Esophagus squamous epithelium (tissue), 5 donors: ENCODE results near the gene PLXNC1. TPM values are rescaled to one million over a fixed set of nuclear protein-coding genes. Genes with fewer than 3 reads are reported as not detected.

Experiments
- DNase-seq: peaks from one replicate; lab custom pipeline; 2025; lab: John Stamatoyannopoulos, UW
- H3K27ac ChIP-seq, 4 donors: fragments of 200-600 bp; sonication (generic); one replicate each; pipeline ENCODE4 v1.5.1; 2016 to 2019; ENCODE audit warnings: mild to moderate bottlenecking in 1 of 4
- H3K27me3 ChIP-seq, 4 donors: fragments of 200-600 bp; sonication (generic); 1 replicate in 3 of 4; 2 replicates in 1 of 4; pipeline versions ENCODE4 v1.5.1 to v1.6.0; 2017 to 2021; ENCODE audit warnings: antibody characterized with exemption in 1 of 4
- H3K36me3 ChIP-seq, 3 donors: fragments of 200-600 bp; sonication (generic); one replicate each; pipeline ENCODE4 v1.5.1; 2016 to 2019
- H3K4me1 ChIP-seq, 3 donors: fragments of 200-600 bp; sonication (generic); one replicate each; pipeline ENCODE4 v1.5.1; 2017 to 2019
- H3K4me3 ChIP-seq, 4 donors: fragments of 200-600 bp; sonication (generic); 1 replicate in 3 of 4; 2 replicates in 1 of 4; pipeline ENCODE4 v1.5.1; 2016 to 2019; ENCODE audit warnings: mild to moderate bottlenecking in 2 of 4, moderate library complexity in 1 of 4
- H3K9me3 ChIP-seq, 3 donors: fragments of 200-600 bp; sonication (generic); one replicate each; pipeline ENCODE4 v1.5.1; 2016 to 2019
- POLR2A ChIP-seq, 4 donors: fragments of 450-650 bp; IDR thresholded peaks; one replicate each; pipeline ENCODE4 v1.6.1; 2017; ENCODE audit warnings: antibody characterized with exemption in 4 of 4, mild to moderate bottlenecking in 4 of 4, moderate library complexity in 3 of 4
- WGBS, 2 donors: methylation state at CpG; one replicate each; pipeline ENCODE4 v1.1.5; 2018; 5-methylcytosine and 5-hydroxymethylcytosine counted together
- intact Hi-C: fragments of 100-400 bp; cut with DNase I; formaldehyde crosslinking; loops from one replicate; pipeline ENCODE4 v1.15.0; 2022
- total RNA-seq, 4 donors: library from RNA; depleted of rRNA; stranded (reverse); fragments of >200 nt; gene quantifications; one replicate each; pipeline ENCODE4 v1.1.0, GENCODE V29; 2016
- TF ChIP-seq, protein P1 (sequence below), 6 experiments: fragments of 450-650 bp in 4 of 6; fragments of 200-600 bp in 2 of 6; sonication (generic) in 2 of 6; IDR thresholded peaks; one replicate each; pipeline ENCODE4 v1.5.1; 2016 to 2019; ENCODE audit warnings: antibody characterized with exemption in 6 of 6, mild to moderate bottlenecking in 4 of 6, moderate library complexity in 4 of 6
- donor health status: DM: yes; HTN: yes; CAD: no.

PLXNC1 gene
- total RNA-seq, 4 donors from 2014 or later = 1.0 to 6.7 (median 2.6) TPM

DNA sequence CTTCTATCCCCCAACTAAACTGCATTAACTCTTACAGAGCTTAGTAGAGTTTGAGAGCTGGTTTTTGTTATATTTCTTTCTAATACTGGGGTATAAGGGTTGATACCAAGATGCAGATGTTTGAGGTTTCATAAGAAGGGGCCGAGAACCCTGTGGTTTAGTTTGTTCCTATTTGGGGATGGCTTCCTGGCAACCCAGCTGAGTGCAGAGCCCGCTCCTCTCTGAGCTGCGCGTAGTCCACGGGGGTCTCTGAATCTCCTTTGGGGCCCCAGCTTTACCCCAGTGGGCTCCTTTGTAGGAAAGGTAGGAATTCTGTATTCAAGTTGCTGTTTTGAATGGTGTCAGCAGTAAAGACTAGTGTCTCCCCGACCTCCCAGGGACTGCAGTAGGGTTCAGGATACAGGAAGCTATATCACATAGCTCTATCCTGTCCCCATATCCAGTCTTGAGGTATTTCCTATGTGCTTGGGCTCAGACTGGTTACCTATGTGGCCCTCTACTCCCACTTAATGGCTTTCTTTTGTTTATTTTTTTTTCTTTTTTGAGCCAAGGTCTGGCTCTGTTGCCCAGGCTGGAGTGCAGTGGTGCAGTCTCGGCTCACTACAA lies 25.4 kb downstream of the PLXNC1 start:
- intact Hi-C loops = no loop called here
- H3K27me3 ChIP-seq = peaks cover 0 to 19% (median 0%) of the 10 kb centered on the region in 4 donors
- H3K9me3 ChIP-seq = peaks cover 0 to 9% (median 5%) of the 10 kb centered on the region in 3 donors
- DNase-seq = no peak
- peaks cover 0 to 4% (median 0%) of the 10 kb centered on the region in 3 donors for H3K4me1 ChIP-seq
- no peak overlapping the region for H3K4me3 ChIP-seq
- TF ChIP-seq, protein P1, sequence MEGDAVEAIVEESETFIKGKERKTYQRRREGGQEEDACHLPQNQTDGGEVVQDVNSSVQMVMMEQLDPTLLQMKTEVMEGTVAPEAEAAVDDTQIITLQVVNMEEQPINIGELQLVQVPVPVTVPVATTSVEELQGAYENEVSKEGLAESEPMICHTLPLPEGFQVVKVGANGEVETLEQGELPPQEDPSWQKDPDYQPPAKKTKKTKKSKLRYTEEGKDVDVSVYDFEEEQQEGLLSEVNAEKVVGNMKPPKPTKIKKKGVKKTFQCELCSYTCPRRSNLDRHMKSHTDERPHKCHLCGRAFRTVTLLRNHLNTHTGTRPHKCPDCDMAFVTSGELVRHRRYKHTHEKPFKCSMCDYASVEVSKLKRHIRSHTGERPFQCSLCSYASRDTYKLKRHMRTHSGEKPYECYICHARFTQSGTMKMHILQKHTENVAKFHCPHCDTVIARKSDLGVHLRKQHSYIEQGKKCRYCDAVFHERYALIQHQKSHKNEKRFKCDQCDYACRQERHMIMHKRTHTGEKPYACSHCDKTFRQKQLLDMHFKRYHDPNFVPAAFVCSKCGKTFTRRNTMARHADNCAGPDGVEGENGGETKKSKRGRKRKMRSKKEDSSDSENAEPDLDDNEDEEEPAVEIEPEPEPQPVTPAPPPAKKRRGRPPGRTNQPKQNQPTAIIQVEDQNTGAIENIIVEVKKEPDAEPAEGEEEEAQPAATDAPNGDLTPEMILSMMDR (IDR thresholded peaks at IDR 0.05) = no peak
- TF ChIP-seq POLR2A (IDR thresholded peaks at IDR 0.05) = no peak
- H3K27ac ChIP-seq = peak overlapping the region in 2 of 4 donors; percentile 1 to 43
- WGBS, 2 donors = 73 to 94% methylated on average over 6 of the region's 7 CpGs
- no peaks in the 10 kb centered on the region for H3K36me3 ChIP-seq

DNA sequence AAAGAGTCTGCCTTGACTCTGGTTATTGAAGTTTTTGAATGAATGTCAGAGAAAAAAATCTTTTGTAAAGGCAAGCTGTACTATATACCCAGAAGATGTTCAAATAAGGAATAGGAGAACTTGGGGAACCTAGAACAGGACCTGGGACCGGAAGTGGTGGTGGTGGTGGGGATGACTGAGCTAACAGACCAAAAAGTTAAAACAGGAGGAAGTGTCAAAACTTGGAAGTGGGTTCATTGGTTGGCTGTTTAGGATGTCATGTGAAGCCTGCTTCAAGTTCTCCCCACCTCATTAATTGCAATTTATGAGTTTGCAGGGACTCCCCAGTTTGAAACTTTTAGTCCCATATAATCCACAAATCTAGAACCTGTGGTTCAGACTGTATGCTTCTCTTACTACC lies 26.2 kb downstream of the PLXNC1 start:
- TF ChIP-seq POLR2A (IDR thresholded peaks at IDR 0.05) = no peak
- TF ChIP-seq, protein P1 (IDR thresholded peaks at IDR 0.05) = no peak
- no peak overlapping the region for H3K4me3 ChIP-seq
- peaks cover 0 to 13% (median 0%) of the 10 kb centered on the region in 4 donors for H3K27me3 ChIP-seq
- no peaks in the 10 kb centered on the region for H3K36me3 ChIP-seq
- WGBS, 2 donors = 36 to 50% methylated on average over 1 of the region's 1 CpG
- intact Hi-C loops = no loop called here
- peaks cover 0 to 9% (median 5%) of the 10 kb centered on the region in 3 donors for H3K9me3 ChIP-seq
- peak; percentile 3 for DNase-seq
- peaks cover 0 to 4% (median 0%) of the 10 kb centered on the region in 3 donors for H3K4me1 ChIP-seq
- peak overlapping the region in 1 of 4 donors; percentile 22 for H3K27ac ChIP-seq

DNA sequence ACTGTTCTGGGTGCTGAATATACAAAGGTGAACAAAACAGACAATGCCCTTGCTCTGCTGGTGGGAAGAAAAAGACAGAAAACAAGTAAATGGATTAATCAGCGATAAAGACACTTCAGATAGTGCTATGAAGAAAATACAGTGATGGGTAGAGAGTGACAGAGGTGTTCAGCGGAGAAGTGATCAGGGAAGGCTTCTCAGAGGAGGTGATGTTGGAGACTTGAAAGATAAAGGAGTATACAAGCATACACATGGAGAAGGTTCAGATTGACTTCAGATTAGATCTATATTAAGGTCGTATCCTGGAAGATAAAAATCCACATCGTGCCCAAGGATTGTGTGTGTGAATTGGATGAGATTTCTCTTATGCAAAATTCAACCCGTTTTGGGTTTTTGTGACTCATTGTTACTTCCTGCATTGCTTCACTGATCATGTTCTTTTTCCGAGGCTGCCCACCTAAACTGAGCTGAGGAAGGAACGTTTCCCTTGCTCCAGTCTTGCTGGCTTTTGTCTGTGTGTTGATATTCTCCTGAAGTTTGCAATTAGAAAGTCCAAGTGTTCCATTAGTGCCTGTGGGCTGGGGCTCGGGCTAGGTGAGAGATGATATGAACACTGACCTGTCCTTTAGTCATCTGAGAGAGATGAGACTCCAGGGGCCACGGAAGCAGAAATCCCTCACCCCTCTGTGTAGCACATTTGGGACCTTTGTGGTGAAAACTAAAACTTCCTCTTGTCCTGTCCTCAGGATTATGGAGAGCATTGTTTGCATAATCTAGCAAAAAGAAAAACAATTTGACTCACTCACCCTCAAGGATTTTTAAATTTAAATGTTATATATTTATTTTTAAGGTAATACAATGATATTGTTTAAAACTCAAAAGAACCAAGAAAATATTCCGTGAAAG lies 27.6 kb downstream of the PLXNC1 start:
- peaks cover 0 to 4% (median 0%) of the 10 kb centered on the region in 3 donors for H3K4me1 ChIP-seq
- WGBS, 2 donors = 49 to 52% methylated on average over 10 of the region's 10 CpGs
- H3K27ac ChIP-seq = peak overlapping the region in 1 of 4 donors; percentile 36
- intact Hi-C loops = no loop called here
- H3K36me3 ChIP-seq = no peaks in the 10 kb centered on the region
- no peak for TF ChIP-seq POLR2A (IDR thresholded peaks at IDR 0.05)
- TF ChIP-seq, protein P1 (IDR thresholded peaks at IDR 0.05) = no peak
- H3K4me3 ChIP-seq = no peak overlapping the region
- peaks cover 0 to 8% (median 0%) of the 10 kb centered on the region in 4 donors for H3K27me3 ChIP-seq
- peaks cover 0 to 9% (median 5%) of the 10 kb centered on the region in 3 donors for H3K9me3 ChIP-seq
- no peak for DNase-seq

DNA sequence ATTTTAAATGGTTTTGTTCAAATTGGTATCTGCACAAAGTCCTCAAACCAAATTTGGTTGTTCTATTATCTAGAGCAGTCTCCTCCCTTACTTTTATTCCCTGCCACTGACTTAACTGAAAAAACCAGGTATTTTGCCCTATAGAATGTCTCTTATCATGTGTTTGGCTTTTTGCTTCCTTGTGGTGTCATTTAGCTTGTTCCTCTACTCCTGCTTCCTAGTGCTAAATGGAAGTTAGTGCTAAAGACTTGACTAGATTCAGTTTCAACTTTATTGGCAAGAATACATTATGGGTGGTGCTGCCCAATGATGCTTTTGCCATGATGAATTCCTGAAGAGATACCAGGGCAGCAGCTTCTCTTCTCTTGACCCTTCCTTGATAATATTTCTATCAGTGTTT lies 29.7 kb downstream of the PLXNC1 start:
- H3K4me3 ChIP-seq = no peak overlapping the region
- intact Hi-C loops = no loop called here
- H3K27ac ChIP-seq = no peak overlapping the region
- H3K4me1 ChIP-seq = peaks cover 0 to 4% (median 0%) of the 10 kb centered on the region in 3 donors
- peaks cover 0 to 8% (median 0%) of the 10 kb centered on the region in 4 donors for H3K27me3 ChIP-seq
- peaks cover 0 to 9% (median 5%) of the 10 kb centered on the region in 3 donors for H3K9me3 ChIP-seq
- no peak for TF ChIP-seq POLR2A (IDR thresholded peaks at IDR 0.05)
- no peak for DNase-seq
- no peaks in the 10 kb centered on the region for H3K36me3 ChIP-seq

DNA sequence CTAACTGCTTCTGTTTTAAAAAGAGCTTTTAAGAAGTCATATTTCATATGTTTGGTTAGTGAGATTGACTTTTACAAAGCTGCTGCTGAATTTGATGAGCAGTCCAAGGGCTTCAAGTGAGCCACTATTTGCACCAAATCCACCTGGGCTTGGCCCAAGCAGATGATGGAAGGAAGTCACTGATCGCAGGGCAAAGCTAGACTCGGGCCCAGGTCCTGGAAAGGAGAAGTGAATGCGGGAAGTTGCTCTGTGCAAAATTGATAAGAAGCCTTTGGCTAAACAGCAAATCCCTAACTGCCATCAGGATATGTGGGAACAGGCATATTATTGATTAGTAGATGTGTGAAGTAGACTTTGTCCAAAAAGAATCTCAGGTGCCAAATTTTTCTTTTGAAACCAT lies 30.5 kb downstream of the PLXNC1 start:
- H3K4me1 ChIP-seq = peaks cover 0 to 4% (median 0%) of the 10 kb centered on the region in 3 donors
- TF ChIP-seq POLR2A (IDR thresholded peaks at IDR 0.05) = no peak
- TF ChIP-seq, protein P1 (IDR thresholded peaks at IDR 0.05) = no peak
- peaks cover 0 to 12% (median 0%) of the 10 kb centered on the region in 4 donors for H3K27me3 ChIP-seq
- no peak for DNase-seq
- H3K9me3 ChIP-seq = peaks cover 0 to 9% (median 5%) of the 10 kb centered on the region in 3 donors
- intact Hi-C loops = no loop called here
- no peak overlapping the region for H3K4me3 ChIP-seq
- WGBS, 2 donors = 81% methylated on average over 3 of the region's 3 CpGs
- no peaks in the 10 kb centered on the region for H3K36me3 ChIP-seq
- H3K27ac ChIP-seq = no peak overlapping the region
